Left ventricle myocardium inferior (tissue), 1 donor: Measurements from ENCODE around the gene DCC. TPM values are rescaled to one million over a fixed set of nuclear protein-coding genes. Genes with fewer than 3 reads are reported as not detected.

ENCODE experiments used
- DNase-seq: peaks from one replicate; pipeline ENCODE4 v3.0.0-alpha.2; 2020
- H3K27ac ChIP-seq: fragments of 200-600 bp; replicated peaks from 2 replicates; pipeline ENCODE4 v1.8.0; 2021
- H3K27me3 ChIP-seq: fragments of 200-600 bp; 2 replicates; pipeline ENCODE4 v1.8.0; 2021; ENCODE audit warnings: low read depth
- H3K36me3 ChIP-seq: fragments of 200-600 bp; 2 replicates; pipeline ENCODE4 v1.8.0; 2021
- H3K4me1 ChIP-seq: fragments of 200-600 bp; 2 replicates; pipeline ENCODE4 v1.8.0; 2021
- H3K4me3 ChIP-seq: fragments of 200-600 bp; 2 replicates; pipeline ENCODE4 v1.8.0; 2021; ENCODE audit warnings: mild to moderate bottlenecking, moderate library complexity
- H3K9me3 ChIP-seq: fragments of 200-600 bp; replicated peaks from 2 replicates; pipeline ENCODE4 v1.8.0; 2021
- intact Hi-C: fragments of 100-400 bp; cut with micrococcal nuclease; formaldehyde crosslinking; loops from one replicate; pipeline ENCODE4 v1.11.0; 2022
- total RNA-seq: library from RNA; stranded (reverse); fragmentation: NEBNext Ultra II Directional; extraction: Animal tissue kit (Norgen Biotek cat#: 25700); gene quantifications from one replicate; pipeline ENCODE4 v1.2.1, GENCODE V29; 2021
- TF ChIP-seq, protein P1 (sequence below): fragments of 200-600 bp; IDR thresholded peaks from 2 replicates; pipeline ENCODE4 v1.8.0; 2021; ENCODE audit warnings: antibody characterized with exemption, mild to moderate bottlenecking, borderline replicate concordance
- donor health status: DM: no; HTN: yes; CAD: no; lungs with severe emphysema.

The DCC gene
- total RNA-seq, 1 donor from 2014 or later, result not detected

DNA sequence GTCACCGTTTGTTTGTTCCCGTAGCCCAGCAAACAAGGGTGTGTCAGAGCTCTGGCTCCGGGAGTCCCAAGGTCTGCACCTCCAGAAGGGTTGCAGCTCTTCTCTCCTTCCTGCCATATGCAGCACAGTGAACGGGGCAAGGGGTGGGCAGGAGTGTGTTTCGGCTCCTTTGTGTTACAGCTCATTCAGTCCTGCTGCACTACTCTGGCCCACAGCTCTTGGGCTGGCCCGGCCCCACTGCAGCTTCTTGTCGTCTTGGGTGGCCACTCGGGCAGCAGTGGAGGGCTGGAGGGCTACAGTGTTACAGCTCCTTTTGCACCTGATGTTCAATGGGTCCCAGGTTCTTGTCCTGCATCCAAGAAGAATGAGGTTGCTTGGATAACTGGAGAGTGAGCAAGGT lies 408.3 kb downstream of the DCC start:
- Histone ChIP-seq H3K4me1 (no peaks in the 10 kb centered on the region), H3K9me3 (no peaks in the 10 kb centered on the region), H3K27ac (no peak overlapping the region), H3K4me3 (no peak overlapping the region), H3K36me3 (no peaks in the 10 kb centered on the region), H3K27me3 (no peaks in the 10 kb centered on the region)
- DNase-seq, result no peak
- TF ChIP-seq, protein P1, sequence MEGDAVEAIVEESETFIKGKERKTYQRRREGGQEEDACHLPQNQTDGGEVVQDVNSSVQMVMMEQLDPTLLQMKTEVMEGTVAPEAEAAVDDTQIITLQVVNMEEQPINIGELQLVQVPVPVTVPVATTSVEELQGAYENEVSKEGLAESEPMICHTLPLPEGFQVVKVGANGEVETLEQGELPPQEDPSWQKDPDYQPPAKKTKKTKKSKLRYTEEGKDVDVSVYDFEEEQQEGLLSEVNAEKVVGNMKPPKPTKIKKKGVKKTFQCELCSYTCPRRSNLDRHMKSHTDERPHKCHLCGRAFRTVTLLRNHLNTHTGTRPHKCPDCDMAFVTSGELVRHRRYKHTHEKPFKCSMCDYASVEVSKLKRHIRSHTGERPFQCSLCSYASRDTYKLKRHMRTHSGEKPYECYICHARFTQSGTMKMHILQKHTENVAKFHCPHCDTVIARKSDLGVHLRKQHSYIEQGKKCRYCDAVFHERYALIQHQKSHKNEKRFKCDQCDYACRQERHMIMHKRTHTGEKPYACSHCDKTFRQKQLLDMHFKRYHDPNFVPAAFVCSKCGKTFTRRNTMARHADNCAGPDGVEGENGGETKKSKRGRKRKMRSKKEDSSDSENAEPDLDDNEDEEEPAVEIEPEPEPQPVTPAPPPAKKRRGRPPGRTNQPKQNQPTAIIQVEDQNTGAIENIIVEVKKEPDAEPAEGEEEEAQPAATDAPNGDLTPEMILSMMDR, result no peak
- intact Hi-C loops, result no loop called here

DNA sequence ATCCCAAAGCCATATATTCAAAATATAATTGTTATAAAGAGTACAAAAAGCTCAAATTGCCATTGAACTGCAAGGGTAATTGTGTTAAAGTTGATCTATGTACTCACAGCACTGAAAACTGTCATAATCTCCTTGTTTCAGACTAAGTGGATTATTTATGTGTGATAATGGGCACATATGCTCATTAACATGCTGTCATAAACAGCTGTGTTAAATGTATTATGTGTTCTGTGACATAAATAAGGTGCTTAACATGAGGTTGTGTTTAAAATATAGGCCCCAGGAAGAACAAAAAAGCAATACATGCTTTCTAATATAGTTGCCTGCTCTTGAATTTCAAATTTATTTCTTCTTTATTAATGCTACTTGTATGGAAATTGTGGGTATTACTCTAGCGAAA lies 409.5 kb downstream of the DCC start:
- intact Hi-C loops, result no loop called here
- no peaks in the 10 kb centered on the region for H3K36me3 ChIP-seq
- no peak for DNase-seq

DNA sequence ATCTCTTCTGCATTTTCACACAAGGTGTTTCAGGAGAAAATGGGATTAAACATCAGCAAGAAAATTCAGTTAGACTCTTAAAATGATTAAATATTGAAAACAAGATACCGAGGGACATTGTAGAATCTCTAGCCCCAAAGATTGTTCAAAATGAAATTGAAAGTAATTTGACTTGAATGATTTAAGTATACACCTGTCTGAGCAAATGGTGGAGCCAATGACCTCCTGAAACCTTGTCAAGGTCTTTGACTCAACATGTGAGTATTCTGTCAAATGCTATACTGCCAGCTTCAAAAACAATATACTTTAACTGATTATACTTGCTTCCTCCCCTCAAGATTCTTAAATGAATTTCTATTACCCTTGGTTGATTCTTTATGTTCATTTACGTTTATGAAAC lies 411.0 kb downstream of the DCC start:
- Histone ChIP-seq H3K27me3 (no peaks in the 10 kb centered on the region), H3K27ac (no peak overlapping the region), H3K4me1 (no peaks in the 10 kb centered on the region), H3K9me3 (no peaks in the 10 kb centered on the region), H3K4me3 (no peak overlapping the region), H3K36me3 (no peaks in the 10 kb centered on the region)
- TF ChIP-seq, protein P1, result no peak
- intact Hi-C loops, result no loop called here
- DNase-seq, result no peak

More for the DNA sequence above, 409.5 kb downstream of the DCC start:
- H3K27me3 ChIP-seq, result no peaks in the 10 kb centered on the region
- no peaks in the 10 kb centered on the region for H3K9me3 ChIP-seq
- TF ChIP-seq, protein P1, result no peak
- H3K4me1 ChIP-seq, result no peaks in the 10 kb centered on the region
- no peak overlapping the region for H3K4me3 ChIP-seq
- no peak overlapping the region for H3K27ac ChIP-seq

DNA sequence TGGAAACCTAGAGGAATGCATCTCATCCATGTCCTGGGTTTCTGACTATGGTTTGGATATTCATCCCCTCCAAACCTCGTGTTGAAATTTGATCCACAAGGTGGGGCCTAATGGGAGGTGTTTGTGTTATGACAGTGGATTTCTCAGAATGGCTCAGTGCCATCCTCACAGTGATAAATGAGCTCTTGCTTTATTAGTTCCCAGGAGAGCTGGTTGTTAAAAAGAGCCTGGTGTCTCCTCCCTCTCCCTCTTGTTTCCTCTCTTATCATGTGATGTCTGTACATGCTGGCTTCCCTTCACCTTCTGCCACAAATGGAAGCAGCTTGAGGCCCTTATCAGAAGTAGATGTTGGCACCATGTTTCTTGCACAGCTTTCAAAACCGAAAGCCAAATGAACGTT lies 424.3 kb downstream of the DCC start:
- DNase-seq, result no peak
- Histone ChIP-seq H3K27me3 (no peaks in the 10 kb centered on the region), H3K36me3 (no peaks in the 10 kb centered on the region), H3K4me3 (no peak overlapping the region), H3K27ac (no peak overlapping the region), H3K4me1 (no peaks in the 10 kb centered on the region), H3K9me3 (peaks cover 12% of the 10 kb centered on the region)
- intact Hi-C loops, result no loop called here
- TF ChIP-seq, protein P1, result no peak

DNA sequence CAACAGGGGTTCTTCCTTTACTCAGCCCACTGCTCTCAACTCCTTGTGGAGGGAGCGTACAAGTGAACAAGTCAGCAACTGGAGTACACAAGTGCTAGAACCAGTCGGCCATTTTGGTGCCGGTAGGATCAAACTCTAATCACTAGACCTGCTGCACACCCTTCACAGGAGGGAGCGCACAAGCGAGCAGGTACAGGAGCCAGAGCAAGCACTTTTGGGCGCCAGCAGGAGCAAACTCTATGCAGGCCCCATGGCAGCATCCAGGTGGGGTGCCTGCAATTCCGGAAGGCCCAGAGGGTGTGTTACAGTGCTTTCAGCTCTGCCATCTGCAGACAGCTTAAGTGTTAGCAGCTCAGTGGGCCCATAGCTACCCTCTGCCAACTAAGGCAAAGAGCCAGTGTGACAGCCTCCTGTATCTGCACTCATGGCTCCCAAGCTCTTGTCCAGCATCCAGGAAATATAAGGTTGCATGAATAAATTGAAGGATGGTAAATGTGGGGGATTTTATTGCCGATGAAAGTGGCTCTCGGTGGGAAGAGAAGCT lies 426.1 kb downstream of the DCC start:
- H3K4me3 ChIP-seq, result no peak overlapping the region
- no peaks in the 10 kb centered on the region for H3K36me3 ChIP-seq
- no peak for DNase-seq
- H3K27me3 ChIP-seq, result no peaks in the 10 kb centered on the region
- TF ChIP-seq, protein P1, result no peak
- no peaks in the 10 kb centered on the region for H3K4me1 ChIP-seq
- H3K27ac ChIP-seq, result no peak overlapping the region
- intact Hi-C loops, result no loop called here
- H3K9me3 ChIP-seq, result peaks cover 3% of the 10 kb centered on the region
